NCI-H524 treated with DMSO at 0.1 percent for 48 hours (cell line): Measurements from ENCODE around the gene CAP1.
"Not testable (repeated sequence)": the region's sequence is repeated elsewhere in the genome, so short reads cannot be mapped to it uniquely, and the experiment has no call there.

Experiments used
- DNase-seq: peaks from one replicate; lab custom pipeline; 2025; lab: John Stamatoyannopoulos, UW

The CAP1 gene

DNA sequence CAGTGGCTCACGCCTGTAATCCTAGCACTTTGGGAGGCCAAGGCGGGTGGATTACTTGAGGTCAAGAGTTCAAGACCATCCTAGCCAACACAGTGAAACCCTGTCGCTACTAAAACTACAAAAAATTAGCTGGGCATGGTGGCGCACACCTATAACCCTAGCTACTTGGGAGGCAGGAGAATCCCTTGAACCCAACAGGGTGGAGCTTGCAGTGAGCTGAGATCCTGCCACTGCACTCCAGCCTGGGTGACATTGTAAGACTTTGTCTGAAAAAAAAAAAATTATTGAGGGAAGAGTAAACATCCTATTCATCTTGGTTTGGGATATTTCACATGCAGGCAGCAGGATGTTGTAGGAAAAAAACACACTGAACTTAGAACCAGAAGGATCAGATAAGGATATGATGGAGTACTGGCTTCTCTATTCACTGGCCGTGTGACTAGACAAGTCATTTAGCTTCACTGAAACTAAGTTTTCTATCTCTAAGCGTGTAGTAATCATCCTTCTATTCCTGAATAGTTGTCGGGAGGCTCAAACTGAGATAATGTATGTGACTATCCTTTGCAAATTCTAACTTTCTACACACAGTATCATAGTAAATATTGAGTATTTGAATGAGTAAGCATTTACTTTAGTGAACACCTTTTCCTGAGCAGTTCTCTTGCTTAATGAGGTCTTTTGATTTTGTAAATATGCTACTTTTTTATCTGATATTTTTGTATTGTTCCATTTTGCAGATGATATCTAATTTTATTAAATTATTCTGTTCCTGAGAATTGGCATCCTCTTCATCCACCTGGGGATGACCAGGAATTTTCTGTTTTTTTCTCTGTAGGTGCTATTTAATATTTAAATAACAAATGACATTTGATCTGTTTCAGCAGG is 18.2 kb downstream of the CAP1 start:
- DNase-seq: no peak

DNA sequence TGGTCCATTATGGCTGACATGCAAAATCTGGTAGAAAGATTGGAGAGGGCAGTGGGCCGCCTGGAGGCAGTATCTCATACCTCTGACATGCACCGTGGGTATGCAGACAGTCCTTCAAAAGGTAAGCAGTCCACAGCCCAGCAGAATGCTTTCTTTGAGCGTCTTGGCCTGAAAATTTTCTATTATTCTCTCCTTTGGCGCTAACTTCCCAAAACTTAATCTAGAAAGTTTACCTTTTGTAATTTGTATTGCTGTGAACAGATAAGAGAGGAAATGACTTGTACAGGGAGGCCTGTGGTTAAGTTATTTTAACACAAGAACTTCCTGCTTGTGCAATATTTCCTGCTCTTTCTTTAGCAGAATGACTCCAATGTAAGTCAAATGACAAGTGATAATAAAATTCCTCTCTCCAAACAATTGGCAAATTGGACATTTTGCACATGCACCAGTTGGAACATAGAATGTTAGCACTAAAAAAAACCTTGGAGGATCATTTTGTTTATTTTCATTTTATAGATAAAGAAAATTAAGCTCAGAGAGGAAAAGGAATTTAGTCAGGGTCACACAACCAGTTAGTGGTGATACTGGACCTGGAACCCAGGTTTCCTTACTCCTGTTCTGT is 18.9 kb downstream of the CAP1 start:
- no peak for DNase-seq

DNA sequence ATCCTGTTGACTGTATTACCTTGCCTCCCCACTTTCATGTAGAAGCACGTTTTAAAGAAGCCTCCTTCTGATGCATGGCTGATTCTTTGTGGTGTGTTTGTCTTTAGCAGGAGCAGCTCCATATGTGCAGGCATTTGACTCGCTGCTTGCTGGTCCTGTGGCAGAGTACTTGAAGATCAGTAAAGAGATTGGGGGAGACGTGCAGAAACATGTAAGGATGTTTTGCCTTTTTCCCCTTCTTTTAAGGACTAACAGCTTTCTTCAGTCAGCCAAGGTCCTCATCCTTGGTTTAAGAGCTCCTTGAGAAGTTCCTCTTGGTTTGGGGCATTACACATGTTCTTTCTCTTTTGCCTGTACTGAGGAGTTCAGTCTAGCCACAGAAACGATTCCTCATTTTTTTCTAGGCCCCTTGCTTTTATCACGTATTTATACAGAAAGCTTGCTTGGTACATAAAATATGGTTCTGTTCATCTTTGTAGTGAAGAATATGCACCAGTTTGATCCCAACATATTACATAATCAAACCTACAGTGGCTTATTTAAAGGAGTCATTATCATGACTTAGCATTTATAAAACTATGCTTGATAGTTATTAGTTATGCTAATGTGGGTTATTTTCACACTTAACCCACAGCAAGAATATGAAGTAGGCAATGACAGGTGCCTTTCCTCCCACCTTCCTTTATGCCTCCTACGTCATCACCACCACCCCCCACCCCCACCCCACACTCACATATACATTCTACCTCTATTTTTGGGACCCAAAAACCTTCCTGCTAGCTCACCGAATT is 19.6 kb downstream of the CAP1 start:
- no peak for DNase-seq

DNA sequence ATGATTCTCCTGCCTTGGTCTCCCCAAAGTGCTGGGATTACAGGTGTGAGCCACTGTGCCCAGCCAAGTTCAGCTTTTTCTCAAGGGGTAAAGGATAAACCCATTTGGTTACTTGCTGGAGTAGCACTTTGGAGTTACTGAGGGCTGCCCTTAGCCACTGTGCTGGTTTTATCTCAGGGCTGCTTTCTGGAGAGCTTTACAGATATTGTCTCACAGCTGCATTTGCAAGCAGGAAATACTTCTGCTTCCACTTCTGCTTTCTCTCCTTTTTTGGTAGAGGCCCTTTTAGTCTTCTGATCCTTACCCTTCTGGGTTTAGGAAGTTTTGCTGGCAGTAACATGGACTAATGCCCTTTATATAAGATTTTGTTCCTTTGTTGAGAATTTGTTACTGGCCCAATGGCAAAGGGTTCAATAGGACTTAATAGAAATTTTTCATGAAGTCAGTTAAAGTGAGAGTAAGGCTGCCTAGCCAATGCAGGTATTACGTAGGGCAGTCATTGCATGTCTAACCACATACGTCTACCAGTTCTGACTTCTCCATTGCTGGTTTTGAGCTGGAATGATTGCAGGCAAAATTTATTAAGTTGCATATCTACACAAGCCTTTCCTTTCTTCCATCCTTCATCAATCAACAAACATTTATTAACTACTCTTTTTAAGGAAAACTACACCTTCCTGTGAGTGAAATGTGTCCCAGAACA is 24.4 kb downstream of the CAP1 start:
- DNase-seq: no peak

DNA sequence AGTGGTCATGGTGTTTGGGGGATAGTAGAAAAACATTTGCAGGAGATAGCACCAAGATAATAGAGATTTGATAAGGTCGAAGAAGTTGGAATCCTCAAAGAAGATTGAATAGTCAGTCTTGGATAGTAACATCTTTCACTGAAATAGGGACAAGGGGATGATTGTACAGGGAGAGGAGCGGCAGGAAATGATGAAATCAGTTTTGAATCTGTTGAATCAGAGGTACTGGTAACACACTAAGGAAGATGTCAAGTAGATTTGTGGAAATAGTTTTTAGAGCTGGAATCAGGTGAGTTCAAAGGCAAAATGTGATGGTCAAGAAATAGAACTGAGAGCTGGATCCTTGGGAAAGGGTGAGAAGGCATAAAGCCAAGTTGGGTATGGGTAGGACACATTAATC is 26.5 kb downstream of the CAP1 start:
- DNase-seq: no peak

DNA sequence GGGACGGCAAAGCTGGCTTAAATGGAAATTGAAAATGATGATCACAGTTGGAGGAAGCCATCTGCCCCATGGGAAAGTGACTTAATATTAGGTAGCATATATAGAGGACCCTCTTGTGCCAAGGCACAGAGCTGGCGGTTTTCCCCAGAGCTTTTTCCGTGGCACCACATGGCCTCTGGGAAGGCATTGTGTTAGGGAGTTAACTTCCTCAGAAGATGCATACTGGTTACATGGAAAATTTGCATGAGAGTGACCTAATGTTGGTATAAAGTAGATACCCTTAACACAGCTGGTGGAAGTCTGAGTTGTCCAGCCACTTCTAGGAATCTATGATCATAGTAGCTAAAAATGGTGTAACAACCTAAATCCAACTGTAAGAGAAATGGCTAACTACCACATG is 27.3 kb downstream of the CAP1 start:
- DNase-seq: no peak

DNA sequence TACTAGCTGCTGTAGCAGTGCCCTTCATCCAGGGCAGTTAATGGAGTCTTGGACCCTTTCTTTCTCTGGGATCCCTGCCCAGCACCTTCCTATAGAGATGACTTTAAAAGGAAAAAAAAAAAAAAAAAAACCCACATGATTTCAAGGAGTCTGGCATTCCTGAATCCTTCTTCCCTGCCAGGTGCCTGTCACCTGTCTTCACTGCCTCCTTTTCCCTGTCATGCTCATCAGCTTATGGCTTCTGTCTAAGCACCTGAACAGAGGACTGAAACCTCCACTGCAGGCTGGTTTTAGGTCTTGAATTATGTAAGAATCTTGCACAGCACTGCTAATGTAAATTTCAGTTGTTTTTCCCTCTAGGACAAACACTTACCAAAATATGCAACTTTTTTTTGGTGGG is 31.6 kb downstream of the CAP1 start:
- DNase-seq: no peak

DNA sequence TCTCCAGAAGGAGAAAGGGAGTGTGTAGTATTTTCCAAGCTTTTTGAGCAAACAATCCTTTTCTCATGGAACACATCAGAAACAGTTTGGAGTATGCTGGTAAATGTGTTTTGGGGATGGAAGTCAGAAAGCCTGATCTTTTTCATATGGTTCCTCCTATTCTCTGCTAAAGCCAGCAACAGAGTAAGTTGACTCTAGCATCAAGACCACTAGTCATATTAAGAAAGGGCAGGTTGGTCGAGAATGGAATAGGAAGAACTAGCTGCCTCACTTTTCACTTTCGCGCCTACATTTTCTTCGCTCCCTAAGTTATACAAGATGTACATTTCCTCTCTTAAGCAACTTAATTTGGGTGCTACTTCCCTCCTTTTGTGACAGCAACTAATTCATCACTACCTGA is 32.5 kb downstream of the CAP1 start:
- DNase-seq: no peak

DNA sequence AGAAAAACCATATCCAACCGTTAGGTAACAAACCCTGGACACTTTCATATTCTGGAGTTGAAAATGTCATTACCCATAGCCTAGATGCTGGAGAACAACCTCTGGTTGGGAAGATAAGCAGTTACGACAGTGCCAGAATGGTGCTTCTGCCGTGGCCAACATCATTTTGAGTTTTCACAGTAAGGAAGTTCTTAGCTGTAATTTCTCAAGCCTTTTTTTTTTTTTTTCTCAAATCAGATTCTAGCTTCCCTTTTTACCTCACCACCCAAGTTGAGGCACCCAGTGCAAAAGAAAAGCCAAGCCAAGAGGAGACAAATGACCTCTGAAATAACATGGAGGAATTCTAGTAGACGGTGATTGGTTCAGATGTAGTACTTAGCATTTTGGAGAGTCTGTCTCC is 34.7 kb downstream of the CAP1 start:
- no peak for DNase-seq

DNA sequence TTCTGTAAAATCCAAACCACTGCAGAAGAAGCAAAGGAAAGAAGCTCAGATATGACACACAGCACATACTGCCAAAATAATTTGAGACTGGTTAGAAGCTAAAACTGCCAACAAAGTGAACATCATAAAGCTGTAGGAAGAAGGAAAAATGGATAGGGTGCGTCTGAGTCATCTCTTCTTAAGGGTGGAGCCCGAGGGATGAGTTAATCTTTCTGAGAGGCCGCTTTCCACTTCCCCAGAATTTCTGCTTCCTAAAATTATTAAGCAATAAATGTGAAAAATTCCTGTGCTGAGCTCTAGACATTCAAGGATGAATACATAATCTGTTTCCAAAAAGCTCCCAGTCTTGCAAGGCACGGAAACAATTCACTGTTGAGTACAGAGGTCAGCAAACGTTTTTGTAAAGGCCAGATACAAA is 36.4 kb downstream of the CAP1 start:
- no peak for DNase-seq

DNA sequence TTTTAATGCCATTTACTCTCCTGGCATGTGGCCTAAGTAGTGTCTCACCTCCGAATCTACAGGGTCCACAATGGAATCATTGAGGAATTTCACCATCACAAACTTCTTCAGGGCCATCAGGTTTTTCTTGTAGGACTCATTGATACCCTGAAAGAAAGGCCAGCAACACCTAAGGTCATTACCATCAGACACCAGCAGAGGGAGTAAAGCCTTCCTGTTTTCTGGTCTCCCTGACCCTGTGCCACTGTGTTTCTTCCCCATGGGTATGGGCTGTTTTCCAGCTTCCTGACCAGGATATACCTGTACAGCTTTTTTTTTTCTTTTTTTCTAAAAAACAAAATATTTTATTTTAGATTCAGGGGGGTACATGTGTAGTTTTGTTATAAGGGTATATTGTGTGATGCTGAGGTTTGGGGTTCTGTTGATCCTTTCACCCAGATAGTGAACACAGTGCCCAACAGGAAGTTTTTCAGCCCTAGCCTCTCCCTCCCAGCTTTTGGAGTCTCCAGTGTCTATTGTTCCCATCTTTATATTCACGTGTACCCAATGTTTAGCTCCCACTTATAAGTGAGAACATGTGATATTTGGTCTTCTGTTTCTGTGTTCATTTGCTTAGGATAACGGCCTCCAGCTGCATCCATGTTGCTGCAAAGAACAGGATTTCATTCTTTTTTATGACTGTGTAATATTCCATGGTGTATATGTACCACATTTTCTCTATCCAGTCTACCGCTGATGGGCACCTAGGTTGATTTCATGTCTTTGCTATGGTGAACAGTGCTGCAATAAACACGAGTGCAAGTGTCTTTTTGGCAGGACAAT is 38.2 kb downstream of the CAP1 start:
- no peak for DNase-seq

DNA sequence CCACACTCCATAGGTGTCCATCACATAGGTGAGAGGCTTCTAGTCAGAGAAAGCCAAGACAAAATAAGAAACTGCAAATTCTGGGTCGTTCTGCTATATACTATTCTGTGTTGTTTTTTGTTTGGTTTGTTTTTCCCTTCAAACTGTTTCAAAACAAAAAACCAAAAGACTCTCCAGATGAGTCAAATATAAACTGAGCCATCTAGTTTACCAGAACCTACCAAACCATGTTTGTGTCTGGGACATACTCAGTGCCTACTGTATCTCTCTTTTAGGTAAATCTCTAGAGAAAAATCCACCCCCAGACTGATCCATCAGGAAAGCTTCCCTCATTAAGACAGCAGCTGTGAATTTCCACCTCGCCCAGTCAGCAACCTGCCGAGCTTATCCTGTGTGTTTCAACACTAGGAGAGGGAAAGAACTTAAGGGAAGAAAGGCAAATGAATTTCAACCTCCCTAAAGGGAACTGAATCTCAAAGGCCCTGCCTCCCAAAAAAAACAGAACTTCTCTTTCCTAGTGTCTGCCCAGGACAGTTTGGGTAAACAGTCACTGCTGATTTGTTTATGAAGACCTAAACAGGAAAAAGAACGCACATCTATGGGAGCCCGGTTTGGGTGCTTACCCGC is 39.4 kb downstream of the CAP1 start:
- DNase-seq: no peak

DNA sequence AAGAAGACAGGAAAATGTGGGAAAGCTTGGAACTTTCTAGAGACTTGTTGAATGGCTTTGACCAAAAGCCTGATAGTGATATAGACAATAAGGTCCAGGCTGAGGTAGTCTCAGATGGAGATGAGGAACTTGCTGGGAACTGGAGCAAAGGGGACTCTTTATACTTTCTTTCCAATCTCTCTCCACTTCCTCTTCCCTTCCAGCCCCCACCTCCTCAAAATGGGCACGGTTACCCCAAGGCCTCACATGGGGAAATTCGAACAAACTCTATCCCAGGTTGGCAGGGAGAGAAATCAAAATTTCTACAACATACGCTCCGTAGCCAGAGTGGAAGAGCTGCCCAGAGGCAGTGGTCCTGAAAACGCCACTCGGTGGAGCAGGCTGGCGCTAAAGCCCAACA is 41.3 kb downstream of the CAP1 start:
- DNase-seq: no peak

DNA sequence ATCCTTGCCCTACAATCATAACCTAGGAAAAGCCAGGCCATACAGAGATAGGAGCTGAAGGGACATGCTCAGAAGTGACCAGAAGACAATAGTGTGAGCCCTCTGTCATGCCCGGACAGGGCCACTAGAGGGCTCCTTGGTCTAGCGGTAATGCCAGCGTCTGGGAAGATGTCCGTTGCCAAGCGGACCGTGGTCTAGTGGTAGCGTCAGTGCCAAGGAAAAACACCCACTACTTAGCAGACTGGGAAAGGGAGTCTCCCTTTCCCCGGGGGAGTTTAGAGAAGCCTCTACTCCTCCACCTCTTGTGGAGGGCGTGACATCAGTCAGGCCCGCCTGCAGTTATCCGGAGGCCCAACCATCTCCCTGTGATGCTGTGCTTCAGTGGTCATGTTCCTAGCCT is 44.2 kb downstream of the CAP1 start:
- not testable (repeated sequence) for DNase-seq

DNA sequence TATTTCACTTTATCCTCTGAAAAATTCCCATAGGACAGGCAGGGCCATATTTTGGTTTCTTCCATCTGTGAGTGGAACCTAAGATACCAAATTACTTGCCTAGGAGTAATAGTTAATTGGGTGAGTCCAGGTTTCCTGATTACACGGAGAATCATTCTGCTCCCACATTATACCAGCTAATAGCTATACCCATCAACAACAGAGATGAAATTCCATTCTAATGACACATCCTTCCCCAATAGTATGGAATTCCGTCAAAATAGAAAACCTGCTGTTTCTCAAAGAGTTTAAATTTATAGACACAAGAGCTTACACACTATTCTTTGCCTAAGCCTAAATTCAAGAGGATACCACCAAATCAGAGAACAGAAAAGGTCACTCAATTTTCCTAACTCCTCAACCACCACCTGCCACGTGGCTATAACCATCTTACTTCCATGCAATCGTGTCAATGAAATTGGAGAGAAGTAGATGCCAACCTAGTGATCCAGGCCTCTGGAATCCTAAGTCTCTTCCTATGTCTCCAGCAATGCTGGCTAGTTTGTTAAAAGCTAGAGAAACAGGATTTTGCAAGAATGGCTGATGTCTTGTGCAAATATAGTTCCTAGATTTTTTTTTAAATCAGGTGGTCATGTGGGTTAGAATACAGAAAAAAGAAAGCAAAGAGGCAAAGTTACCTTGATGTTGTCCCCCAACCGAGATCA is 50.3 kb downstream of the CAP1 start:
- no peak for DNase-seq

DNA sequence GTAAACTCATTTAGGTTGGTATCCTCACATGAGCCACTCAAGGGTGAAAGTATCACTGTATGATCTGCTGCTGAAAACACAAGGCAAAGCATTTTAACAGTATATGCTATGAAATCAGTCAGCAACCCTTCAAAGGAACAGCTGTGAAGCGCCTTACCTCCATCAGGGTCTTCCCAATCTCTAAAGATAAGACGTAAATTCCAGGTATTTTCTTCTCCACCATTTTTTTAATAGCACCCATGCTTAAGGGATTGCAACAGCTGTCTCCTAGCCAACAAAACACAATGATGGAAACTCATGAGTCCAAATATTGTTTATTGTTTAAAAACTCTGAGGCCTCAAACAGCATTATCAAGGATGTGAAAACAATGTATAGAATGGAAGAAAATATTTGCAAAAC is 51.7 kb downstream of the CAP1 start:
- DNase-seq: no peak

DNA sequence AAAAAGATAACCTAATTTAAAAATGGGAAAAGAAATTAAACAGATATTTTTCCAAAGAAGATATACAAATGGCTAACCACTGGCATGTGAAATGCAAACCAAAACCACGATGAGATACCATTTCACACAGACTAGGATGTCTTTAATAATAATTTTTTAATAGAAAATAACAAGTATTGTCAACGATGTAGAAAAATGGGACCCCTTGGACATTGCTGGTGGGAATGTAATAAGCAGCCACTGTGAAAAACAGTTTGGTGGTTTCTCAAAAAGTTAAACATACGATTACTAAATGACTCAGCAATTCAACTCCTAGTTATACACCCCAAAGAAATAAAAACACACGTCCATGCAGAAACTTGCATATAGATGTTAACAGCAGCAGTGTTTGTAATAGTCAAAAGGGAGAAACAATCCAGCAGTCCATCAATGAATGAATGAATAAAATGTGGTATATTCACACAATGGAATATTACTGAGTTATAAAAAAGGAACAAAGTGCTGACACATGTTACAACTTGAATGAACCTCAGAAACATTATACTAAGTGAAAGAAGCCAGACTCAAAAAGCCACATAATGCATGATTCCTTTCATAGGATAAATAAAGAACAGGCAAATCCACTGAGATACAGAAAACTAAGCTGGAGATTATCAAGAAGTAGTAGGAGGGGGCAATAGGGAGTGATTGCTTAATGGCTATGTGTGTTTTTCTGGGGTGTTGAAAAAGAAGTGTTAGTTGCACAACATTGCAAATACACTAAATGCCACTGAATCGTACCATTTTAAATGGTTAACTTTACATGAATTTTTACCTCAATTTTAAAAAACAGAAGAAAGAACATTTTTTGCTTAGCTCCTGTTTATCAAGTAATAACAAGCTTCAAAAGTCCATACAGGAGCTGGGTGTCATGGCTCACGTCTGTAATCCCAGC is 52.4 kb downstream of the CAP1 start:
- DNase-seq: no peak

DNA sequence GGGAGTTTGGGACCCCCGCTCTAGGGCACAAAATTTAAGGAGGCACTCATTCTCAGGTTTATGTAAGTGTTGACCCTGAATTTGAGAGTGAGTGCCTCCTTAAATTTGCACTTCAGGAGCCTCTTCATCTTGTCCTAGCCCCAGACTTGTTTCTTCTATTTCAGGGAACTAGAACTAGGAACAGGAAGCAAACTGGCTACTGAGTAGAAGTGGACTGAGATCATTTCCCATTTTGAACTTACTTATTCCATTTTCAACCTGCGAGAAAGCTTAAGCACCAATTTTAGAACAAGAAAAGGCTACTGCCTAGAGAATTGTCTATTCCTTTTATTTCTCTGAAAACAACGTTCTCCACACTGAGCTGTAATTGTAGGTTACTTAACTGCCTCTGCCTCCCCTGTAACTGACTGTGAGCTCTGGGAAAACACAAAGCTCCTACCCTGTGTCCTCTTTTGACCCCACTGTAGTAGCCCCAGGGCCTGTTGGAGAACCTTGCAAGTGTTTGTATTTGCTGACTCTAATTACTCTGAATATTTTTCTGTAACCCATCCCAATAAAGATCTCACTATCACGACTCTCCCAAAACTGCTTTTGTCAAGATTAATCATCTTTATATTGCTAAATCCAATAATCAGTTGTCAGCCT is 54.1 kb downstream of the CAP1 start:
- DNase-seq: no peak

DNA sequence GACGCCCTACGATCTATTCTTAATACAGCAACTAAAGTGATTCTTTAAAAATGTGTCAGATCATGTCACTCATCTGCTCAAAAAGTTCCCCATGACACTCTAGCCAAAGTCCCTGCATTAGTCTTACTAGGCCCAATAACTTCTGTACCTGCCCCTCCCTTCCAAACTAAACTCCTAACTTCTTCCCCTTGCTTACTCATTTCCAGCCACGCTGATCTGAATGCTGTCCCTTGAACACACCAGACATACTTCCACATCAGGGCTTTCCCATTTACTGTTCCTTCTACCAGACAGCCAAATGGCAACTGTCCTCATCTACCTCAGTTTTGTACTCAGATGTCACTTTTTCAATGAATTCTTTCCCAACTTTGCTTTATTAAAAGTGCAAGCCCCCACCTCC is 55.3 kb downstream of the CAP1 start:
- no peak for DNase-seq
